Stomach smooth muscle (tissue), 2 donors: ENCODE results near the gene CBFA2T3.
"Not testable (repeated sequence)": the region's sequence is repeated elsewhere in the genome, so short reads cannot be mapped to it uniquely, and the experiment has no call there.

Experiments
- H3K27ac ChIP-seq: one replicate; pipeline ENCODE4 v1.7.0; 2013; ENCODE audit warnings: mild to moderate bottlenecking, low read length, inconsistent platforms
- H3K27me3 ChIP-seq, 2 donors: one replicate each; pipeline ENCODE4 v1.7.0; 2013; ENCODE audit warnings: low read length in 2 of 2; ENCODE audit not compliant: insufficient read depth in 2 of 2, control insufficient read depth in 1 of 2
- H3K36me3 ChIP-seq, 2 donors: one replicate each; pipeline ENCODE4 v1.7.0; 2013; ENCODE audit warnings: low read length in 2 of 2; ENCODE audit not compliant: control insufficient read depth in 2 of 2, insufficient read depth in 2 of 2
- H3K4me1 ChIP-seq: one replicate; pipeline ENCODE4 v1.7.0; 2013; ENCODE audit warnings: low read length; ENCODE audit not compliant: control insufficient read depth, insufficient read depth
- H3K4me3 ChIP-seq, 2 donors: one replicate each; pipeline ENCODE4 v1.7.0; 2013; ENCODE audit warnings: low read length in 2 of 2
- H3K9ac ChIP-seq, 2 donors: one replicate each; pipeline ENCODE4 v1.7.0; 2013; ENCODE audit warnings: low read length in 2 of 2, mild to moderate bottlenecking in 1 of 2
- H3K9me3 ChIP-seq, 2 donors: one replicate each; pipeline ENCODE4 v1.7.0; 2013; ENCODE audit warnings: low read length in 2 of 2; ENCODE audit not compliant: control insufficient read depth in 2 of 2
- donor health status: healthy.
- donor health status: Pancreatic carcinoma.

CBFA2T3 gene

DNA sequence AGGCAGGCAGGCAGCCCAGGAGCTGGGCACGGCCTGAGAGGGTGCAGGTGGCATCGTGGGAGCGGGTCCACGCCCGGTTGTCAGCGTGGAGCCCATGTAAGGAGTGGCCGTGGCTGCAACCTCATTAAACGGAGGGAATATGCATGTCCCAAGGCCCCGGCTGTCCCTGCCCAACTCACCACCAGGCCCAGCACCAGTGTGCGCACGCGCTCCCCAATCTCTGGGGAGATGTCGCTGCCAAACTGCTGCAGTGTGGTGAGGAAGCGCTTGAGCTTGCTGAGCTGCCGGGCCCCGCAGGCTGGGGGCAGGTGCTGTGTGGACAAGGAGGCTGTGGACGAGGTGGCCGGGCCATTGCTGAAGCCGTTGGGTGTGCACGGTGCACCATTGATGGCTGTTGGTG lies 84.9 kb downstream of the CBFA2T3 start:
- H3K9me3 ChIP-seq, result no peaks in the 10 kb centered on the region
- peaks cover 11% of the 10 kb centered on the region for H3K4me1 ChIP-seq
- H3K27ac ChIP-seq, result no peak overlapping the region
- no peak overlapping the region for H3K4me3 ChIP-seq
- no peaks in the 10 kb centered on the region for H3K27me3 ChIP-seq
- no peak overlapping the region for H3K9ac ChIP-seq
- no peaks in the 10 kb centered on the region for H3K36me3 ChIP-seq

DNA sequence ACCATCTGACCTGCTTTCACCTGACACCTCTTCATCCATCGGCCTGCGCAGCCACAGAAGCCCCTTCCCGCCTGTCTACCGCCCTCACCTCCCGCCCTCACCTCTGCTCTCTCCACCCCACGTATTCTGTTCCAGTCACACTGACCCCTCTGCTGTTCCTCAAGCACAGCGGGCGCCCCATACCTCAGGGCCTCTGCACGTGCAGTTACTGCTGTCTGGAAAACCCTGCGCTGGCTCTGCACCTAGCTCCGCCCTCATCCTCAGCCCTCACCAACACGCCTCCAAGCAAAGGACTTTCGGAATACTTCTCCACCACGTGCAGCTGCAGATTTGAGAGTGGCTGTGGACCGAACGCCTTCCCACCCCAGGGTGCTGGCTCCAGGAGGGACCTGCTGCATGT lies 85.9 kb downstream of the CBFA2T3 start:
- Histone ChIP-seq H3K27ac (no peak overlapping the region), H3K4me1 (peaks cover 16% of the 10 kb centered on the region), H3K27me3 (no peaks in the 10 kb centered on the region)

DNA sequence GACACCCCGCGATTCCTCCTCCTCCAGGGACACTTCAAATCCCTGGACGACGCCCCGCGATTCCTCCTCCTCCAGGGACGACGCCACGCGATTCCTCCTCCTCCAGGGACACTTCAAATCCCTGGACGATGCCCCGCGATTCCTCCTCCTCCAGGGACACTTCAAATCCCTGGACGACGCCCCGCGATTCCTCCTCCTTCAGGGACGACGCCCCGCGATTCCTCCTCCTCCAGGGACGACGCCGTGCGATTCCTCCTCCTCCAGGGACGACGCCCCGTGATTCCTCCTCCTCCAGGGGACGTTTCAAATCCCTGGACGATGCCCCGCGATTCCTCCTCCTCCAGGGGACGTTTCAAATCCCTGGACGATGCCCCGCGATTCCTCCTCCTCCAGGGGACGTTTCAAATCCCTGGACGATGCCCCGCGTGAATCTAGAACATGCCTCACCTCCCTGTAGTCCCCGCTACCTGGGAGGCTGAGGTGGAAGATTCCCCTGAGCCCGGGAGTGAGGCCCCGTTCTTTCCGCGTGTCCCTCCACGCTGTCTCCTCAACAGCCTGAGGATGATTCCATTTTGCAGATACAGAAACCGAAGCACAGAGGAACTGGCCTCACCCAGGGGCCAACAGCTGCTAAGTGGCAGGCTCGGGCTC lies 87.2 kb downstream of the CBFA2T3 start:
- not testable (repeated sequence) for H3K4me3 ChIP-seq, H3K27me3 ChIP-seq, H3K36me3 ChIP-seq, H3K27ac ChIP-seq, H3K9me3 ChIP-seq, H3K9ac ChIP-seq
- peaks cover 19% of the 10 kb centered on the region for H3K4me1 ChIP-seq

More for the DNA sequence above, 85.9 kb downstream of the CBFA2T3 start:
- Histone ChIP-seq H3K9me3 (no peaks in the 10 kb centered on the region), H3K36me3 (no peaks in the 10 kb centered on the region), H3K4me3 (no peak overlapping the region), H3K9ac (no peak overlapping the region)

DNA sequence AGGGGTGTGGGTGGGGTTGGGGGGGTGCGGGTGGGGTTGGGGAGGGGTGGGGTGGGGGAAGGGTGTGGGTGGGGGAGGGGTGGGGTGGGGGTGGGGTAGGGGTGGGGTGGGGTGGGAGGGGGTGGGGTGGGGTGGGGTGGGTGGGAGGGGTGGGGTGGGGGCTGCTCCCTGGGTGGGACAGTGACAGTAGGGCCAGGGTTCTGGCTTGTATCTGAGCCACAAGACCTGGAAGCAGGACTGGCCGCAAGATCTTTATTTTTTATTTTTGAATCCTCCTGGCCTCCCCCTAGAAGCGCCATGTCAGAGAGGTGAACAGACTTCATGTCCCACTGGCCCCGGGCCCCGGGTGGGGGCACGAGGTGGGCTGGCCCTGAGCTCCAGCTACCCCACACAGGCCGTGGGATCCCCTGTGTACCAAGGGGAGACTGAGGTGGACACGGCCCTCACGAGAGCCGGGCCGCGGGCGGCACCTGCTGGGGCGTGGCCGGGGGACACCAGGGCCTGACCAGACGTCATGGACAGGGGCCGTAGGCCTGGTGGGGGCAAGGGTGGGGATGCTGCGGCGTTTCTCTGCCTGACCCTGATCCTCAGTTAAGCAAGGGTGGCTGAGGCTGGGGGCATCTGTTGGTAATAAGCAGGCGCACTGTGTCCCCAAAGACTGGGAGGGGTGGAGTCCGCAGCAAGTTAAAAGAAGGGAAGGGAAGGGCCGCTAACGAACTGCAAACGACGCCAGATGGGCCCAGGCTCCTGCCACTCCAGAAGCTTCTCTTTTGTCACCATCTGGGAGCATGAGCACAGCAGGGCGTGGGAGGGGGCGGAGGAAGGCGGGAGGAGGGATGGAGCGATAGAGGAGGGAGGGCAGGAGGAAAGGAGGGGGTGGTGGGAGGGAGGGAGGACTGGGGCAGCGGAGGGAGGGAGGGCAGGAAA lies 88.3 kb downstream of the CBFA2T3 start:
- Histone ChIP-seq H3K27ac (no peak overlapping the region), H3K4me1 (peaks cover 19% of the 10 kb centered on the region), H3K27me3 (no peaks in the 10 kb centered on the region), H3K9me3 (no peaks in the 10 kb centered on the region), H3K36me3 (no peaks in the 10 kb centered on the region), H3K4me3 (no peak overlapping the region), H3K9ac (no peak overlapping the region)

DNA sequence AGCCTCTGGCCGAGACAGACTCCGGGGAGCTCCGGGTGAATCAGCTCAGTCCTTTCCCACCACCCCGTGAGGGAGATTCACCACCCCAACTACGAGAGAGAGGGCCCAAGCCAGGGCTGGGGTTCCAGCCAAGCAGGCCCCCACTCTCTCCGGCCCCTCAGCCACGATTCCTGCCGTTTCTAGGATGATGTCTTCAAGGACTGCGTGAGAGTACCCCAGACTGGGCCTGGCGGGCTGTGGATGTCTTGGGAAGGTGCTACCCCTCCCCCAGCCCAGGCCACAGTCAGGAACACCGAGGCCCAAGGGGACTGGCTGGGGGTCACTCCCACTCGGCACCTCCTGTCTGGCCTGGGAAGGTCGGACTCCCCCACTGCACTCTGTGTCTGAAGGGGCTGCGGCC lies 89.0 kb downstream of the CBFA2T3 start:
- Histone ChIP-seq H3K27me3 (no peaks in the 10 kb centered on the region), H3K9me3 (no peaks in the 10 kb centered on the region), H3K9ac (no peak overlapping the region), H3K36me3 (no peaks in the 10 kb centered on the region), H3K27ac (no peak overlapping the region), H3K4me3 (no peak overlapping the region), H3K4me1 (peaks cover 19% of the 10 kb centered on the region)

DNA sequence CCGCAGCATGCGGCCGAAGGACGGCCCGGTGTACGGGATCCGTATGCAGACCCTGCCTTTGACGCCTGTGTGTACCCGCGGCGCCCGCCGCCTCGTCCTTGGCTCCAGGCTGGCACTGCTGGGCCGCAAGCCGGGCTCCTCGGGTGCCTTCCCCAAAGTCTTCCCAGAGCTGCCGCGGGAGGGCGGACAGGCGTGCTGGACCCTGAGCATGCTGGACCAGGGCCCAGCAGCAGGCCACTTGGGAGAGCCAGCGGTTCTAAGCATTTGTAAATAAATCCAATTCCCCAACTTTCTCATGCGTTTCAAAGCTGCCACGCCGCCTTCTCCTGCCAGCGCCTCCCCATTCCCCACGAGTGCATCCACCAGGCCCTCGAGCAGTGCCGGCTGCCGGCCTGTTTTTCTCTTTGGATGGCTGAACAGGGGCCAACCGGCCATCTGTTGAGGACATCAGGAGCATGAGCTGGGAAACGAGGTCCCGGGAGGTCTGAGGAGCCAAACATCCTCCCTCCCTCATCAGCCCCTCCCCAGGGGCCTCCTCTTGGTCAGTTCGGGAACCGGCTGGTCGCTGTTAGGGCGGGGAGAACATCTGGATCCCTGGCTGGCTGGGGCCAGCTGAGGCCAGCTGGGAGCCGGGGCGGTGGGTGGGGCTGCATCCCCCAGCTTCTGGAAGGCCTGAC lies 90.0 kb downstream of the CBFA2T3 start:
- Histone ChIP-seq H3K4me3 (no peak overlapping the region), H3K27me3 (no peaks in the 10 kb centered on the region), H3K9me3 (no peaks in the 10 kb centered on the region), H3K36me3 (no peaks in the 10 kb centered on the region), H3K4me1 (peaks cover 19% of the 10 kb centered on the region), H3K27ac (no peak overlapping the region), H3K9ac (no peak overlapping the region)

DNA sequence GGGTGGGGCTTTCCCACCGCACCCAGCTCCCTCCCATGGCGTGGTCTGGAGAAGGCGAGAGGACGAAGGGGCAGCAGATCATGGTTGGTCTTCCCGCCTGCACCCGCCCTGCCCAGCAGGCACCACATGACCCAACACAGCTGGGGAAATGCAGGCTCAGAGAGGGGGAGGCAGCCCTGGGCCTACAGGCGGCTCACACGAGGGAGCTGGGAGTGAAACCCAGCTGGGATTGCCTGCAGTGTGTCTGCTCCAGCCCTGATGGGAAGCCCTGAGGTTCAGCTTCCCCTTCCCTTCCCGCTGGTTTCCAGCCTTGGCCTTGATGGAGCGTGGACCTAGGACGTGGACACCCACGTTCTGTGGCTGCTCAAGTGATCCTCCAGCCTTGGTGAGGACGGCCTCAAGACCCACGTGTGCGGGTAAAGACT lies 90.6 kb downstream of the CBFA2T3 start:
- peaks cover 19% of the 10 kb centered on the region for H3K4me1 ChIP-seq
- no peaks in the 10 kb centered on the region for H3K9me3 ChIP-seq
- H3K27ac ChIP-seq, result no peak overlapping the region
- H3K36me3 ChIP-seq, result no peaks in the 10 kb centered on the region
- H3K27me3 ChIP-seq, result peaks cover 0 to 2% of the 10 kb centered on the region in 2 donors
- no peak overlapping the region for H3K9ac ChIP-seq
- no peak overlapping the region for H3K4me3 ChIP-seq

DNA sequence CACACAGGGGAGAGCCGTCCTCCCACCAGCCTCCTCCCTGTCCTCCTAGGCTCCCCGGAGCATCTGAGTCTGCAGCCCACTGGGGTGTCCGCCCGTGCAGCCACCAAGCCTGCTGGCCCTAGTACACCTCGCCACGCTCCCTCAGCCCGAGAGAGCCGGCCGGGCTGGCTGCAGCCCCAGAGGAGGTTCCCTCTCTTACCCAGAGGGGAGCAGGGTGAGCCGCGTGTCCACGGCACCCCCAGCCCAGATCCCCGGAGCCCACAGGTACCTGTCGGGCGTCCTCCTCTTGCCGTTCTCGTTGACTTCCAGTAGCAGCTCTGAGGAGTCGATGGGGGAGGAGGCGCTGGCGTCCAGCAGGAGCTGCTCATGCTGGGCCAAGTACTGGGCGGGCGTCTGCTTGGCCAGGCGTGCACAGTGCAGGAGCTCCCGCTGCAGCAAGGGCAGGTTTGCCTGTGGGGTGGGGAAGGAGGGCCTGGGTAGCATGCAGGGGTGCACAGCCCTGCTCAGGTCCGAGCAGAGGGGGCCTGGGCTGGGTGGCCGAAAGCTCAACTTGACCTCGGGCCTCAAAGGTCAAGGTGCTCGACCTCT lies 91.2 kb downstream of the CBFA2T3 start:
- H3K27ac ChIP-seq, result no peak overlapping the region
- H3K36me3 ChIP-seq, result no peaks in the 10 kb centered on the region
- peaks cover under 1 to 2% of the 10 kb centered on the region in 2 donors for H3K27me3 ChIP-seq
- H3K9me3 ChIP-seq, result no peaks in the 10 kb centered on the region
- no peak overlapping the region for H3K4me3 ChIP-seq
- H3K9ac ChIP-seq, result no peak overlapping the region
- peaks cover 19% of the 10 kb centered on the region for H3K4me1 ChIP-seq

DNA sequence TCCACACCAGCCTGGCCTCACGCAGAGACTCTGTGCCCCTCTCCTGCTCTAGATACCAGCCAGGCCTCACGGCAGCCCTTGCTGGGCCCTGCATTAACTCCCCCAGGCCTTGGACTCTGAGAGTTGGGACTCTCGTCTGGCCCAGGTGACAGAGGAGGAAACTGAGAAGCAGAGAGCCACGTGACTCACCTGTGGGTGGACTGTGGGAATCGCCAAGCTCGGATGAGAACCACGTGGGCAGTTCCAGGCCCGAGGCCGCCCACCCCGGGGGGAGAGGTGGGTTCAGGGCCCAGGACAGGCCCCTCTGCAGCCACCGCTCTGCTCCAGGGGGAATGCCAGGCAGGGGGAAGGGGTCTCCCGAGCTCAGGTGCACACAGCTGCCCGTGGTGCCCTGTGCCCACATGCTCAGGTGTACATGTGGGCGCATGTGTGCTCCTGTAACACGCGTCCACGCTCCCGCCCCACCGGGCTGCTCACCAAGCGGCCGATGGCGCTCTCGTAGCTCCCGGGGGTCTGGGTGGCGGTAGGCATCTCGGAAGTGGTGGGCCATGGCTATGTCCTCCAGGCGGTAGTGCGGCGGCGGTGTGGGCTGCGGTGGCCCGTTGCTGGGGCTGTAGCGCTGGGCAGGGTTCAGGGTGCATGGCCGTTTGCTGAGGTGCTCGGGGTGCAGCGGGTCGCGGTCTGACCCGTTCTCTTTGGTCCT lies 92.3 kb downstream of the CBFA2T3 start:
- peaks cover 3 to 7% of the 10 kb centered on the region in 2 donors for H3K27me3 ChIP-seq
- no peak overlapping the region for H3K4me3 ChIP-seq
- H3K9ac ChIP-seq, result no peak overlapping the region
- H3K9me3 ChIP-seq, result no peaks in the 10 kb centered on the region
- no peaks in the 10 kb centered on the region for H3K36me3 ChIP-seq
- H3K4me1 ChIP-seq, result peaks cover 19% of the 10 kb centered on the region
- no peak overlapping the region for H3K27ac ChIP-seq

DNA sequence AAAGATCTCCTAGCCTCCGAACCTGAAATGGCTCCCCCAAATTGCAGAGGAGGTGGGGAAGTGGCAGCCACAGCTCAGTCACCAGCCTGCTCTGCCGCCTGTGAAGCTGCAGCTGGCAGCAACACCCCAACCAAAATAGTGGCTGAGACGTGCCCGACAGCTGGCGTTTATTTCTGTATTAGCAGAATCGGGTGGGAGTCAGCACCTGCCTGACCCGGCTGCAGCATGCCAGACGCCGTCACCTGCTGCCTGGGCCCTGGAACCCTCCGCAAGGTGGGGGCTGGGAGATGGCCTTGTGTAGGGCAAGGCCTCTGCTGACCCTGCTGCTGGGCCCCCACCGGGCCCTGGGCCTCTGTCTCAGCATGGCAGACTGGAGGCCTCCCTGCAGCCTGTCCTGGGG lies 93.1 kb downstream of the CBFA2T3 start:
- Histone ChIP-seq H3K27me3 (peaks cover 3 to 11% of the 10 kb centered on the region in 2 donors), H3K9me3 (no peaks in the 10 kb centered on the region), H3K4me1 (peaks cover 19% of the 10 kb centered on the region), H3K4me3 (no peak overlapping the region), H3K27ac (no peak overlapping the region), H3K36me3 (no peaks in the 10 kb centered on the region), H3K9ac (no peak overlapping the region)
